Activated CD4-positive, CD25-positive, alpha-beta regulatory T cell treated with anti-CD3 and anti-CD28 coated beads, Interleukin-2, amount 50 U/mL, for 24 hours (primary cell): ENCODE results near the gene IL4.

ENCODE experiments used
- ATAC-seq, 2 donors: fragments of 150-1000 bp; cut with Tn5 transposase; one replicate each; pipeline ENCODE4 v1.10.0; 2021; ENCODE audit warnings: mild to moderate bottlenecking in 1 of 2, moderate library complexity in 1 of 2

IL4 gene

GRCh38 chr5:132658381-132659302 is 15.1 kb upstream of the IL4 start:
- ATAC-seq = no peak

GRCh38 chr5:132659598-132660493 is 13.9 kb upstream of the IL4 start:
- no peak for ATAC-seq

GRCh38 chr5:132661231-132662003 is 12.4 kb upstream of the IL4 start:
- ATAC-seq = no peak

GRCh38 chr5:132662004-132662401 is 11.8 kb upstream of the IL4 start:
- ATAC-seq = no peak

GRCh38 chr5:132662925-132663770 is 10.6 kb upstream of the IL4 start:
- ATAC-seq = peak in 1 of 2 donors; percentile 48

GRCh38 chr5:132663771-132664695 is 9.8 kb upstream of the IL4 start:
- ATAC-seq = no peak

GRCh38 chr5:132664696-132665209 is 9.0 kb upstream of the IL4 start:
- ATAC-seq = no peak

- ATAC-seq = no peak
Measured at GRCh38 chr5:132665574-132666080, 8.2 kb upstream of the IL4 start.

- no peak for ATAC-seq
Measured at GRCh38 chr5:132666310-132667123, 7.3 kb upstream of the IL4 start.

GRCh38 chr5:132667309-132667708 is 6.5 kb upstream of the IL4 start:
- no peak for ATAC-seq

- no peak for ATAC-seq
Measured at GRCh38 chr5:132667761-132668705, 5.8 kb upstream of the IL4 start.

GRCh38 chr5:132668706-132669454 is 4.9 kb upstream of the IL4 start:
- ATAC-seq = peak in 1 of 2 donors; percentile 7

GRCh38 chr5:132669455-132669820 is 4.4 kb upstream of the IL4 start:
- ATAC-seq = no peak

GRCh38 chr5:132669966-132670882 is 3.6 kb upstream of the IL4 start:
- ATAC-seq = no peak

GRCh38 chr5:132671000-132671399 is 2.8 kb upstream of the IL4 start:
- no peak for ATAC-seq

GRCh38 chr5:132673488-132673887 is 301 bp upstream of the IL4 start:
- ATAC-seq = no peak
